Stomach smooth muscle (tissue), 2 donors: ENCODE results near the gene KAZN.

Experiments used
- H3K27ac ChIP-seq: one replicate; pipeline ENCODE4 v1.7.0; 2013; ENCODE audit warnings: mild to moderate bottlenecking, low read length, inconsistent platforms
- H3K27me3 ChIP-seq, 2 donors: one replicate each; pipeline ENCODE4 v1.7.0; 2013; ENCODE audit warnings: low read length in 2 of 2; ENCODE audit not compliant: insufficient read depth in 2 of 2, control insufficient read depth in 1 of 2
- H3K36me3 ChIP-seq, 2 donors: one replicate each; pipeline ENCODE4 v1.7.0; 2013; ENCODE audit warnings: low read length in 2 of 2; ENCODE audit not compliant: control insufficient read depth in 2 of 2, insufficient read depth in 2 of 2
- H3K4me1 ChIP-seq: one replicate; pipeline ENCODE4 v1.7.0; 2013; ENCODE audit warnings: low read length; ENCODE audit not compliant: control insufficient read depth, insufficient read depth
- H3K4me3 ChIP-seq, 2 donors: one replicate each; pipeline ENCODE4 v1.7.0; 2013; ENCODE audit warnings: low read length in 2 of 2
- H3K9ac ChIP-seq, 2 donors: one replicate each; pipeline ENCODE4 v1.7.0; 2013; ENCODE audit warnings: low read length in 2 of 2, mild to moderate bottlenecking in 1 of 2
- H3K9me3 ChIP-seq, 2 donors: one replicate each; pipeline ENCODE4 v1.7.0; 2013; ENCODE audit warnings: low read length in 2 of 2; ENCODE audit not compliant: control insufficient read depth in 2 of 2
- donor health status: healthy.
- donor health status: Pancreatic carcinoma.

The KAZN gene

GRCh38 chr1:14946684-14947238 lies 348.3 kb downstream of the KAZN start:
- Histone ChIP-seq H3K36me3 (no peaks in the 10 kb centered on the region), H3K4me1 (peaks cover 37% of the 10 kb centered on the region), H3K9ac (no peak overlapping the region), H3K4me3 (no peak overlapping the region), H3K27ac (no peak overlapping the region), H3K27me3 (no peaks in the 10 kb centered on the region), H3K9me3 (peaks cover 0 to 3% of the 10 kb centered on the region in 2 donors)

- H3K27ac ChIP-seq = no peak overlapping the region
- no peaks in the 10 kb centered on the region for H3K36me3 ChIP-seq
- H3K9ac ChIP-seq = no peak overlapping the region
- no peak overlapping the region for H3K4me3 ChIP-seq
- H3K4me1 ChIP-seq = peaks cover 32% of the 10 kb centered on the region
- no peaks in the 10 kb centered on the region for H3K27me3 ChIP-seq
- H3K9me3 ChIP-seq = peaks cover 0 to 3% of the 10 kb centered on the region in 2 donors
Measured at GRCh38 chr1:14947421-14947820, 348.9 kb downstream of the KAZN start.

GRCh38 chr1:14948112-14948652 lies 349.7 kb downstream of the KAZN start:
- Histone ChIP-seq H3K4me1 (peaks cover 25% of the 10 kb centered on the region), H3K9ac (no peak overlapping the region), H3K27ac (no peak overlapping the region), H3K36me3 (no peaks in the 10 kb centered on the region), H3K4me3 (no peak overlapping the region), H3K9me3 (peaks cover 0 to 3% of the 10 kb centered on the region in 2 donors), H3K27me3 (no peaks in the 10 kb centered on the region)

DNA sequence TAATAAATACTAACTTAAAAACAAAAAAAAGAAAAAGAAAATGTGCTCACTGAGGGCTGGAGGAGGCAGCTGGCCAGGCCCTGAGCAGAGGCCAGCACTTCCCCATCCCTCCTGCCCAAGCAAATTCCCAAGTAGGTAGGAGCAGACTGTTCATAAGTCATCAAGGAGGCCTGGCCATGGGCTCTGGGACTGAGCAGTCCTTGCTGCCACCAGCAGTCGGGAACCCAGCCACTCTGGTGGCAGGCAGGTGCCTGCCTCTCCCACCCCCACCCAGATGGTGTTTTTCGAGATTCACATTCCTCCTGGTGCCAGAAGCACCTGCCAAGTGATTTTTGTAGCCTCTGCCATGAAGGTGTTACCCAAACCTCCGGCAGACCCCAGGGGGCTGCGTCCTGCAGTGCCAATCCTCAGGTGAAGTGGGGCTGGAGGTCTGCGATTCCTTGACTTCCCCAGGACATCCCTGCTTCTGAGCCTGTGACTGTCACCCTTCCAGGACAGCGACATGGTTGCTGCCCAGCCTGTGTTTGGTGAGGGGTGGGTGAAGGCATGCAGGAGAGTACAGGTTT lies 350.9 kb downstream of the KAZN start:
- Histone ChIP-seq H3K4me1 (peaks cover 19% of the 10 kb centered on the region), H3K9ac (no peak overlapping the region)

DNA sequence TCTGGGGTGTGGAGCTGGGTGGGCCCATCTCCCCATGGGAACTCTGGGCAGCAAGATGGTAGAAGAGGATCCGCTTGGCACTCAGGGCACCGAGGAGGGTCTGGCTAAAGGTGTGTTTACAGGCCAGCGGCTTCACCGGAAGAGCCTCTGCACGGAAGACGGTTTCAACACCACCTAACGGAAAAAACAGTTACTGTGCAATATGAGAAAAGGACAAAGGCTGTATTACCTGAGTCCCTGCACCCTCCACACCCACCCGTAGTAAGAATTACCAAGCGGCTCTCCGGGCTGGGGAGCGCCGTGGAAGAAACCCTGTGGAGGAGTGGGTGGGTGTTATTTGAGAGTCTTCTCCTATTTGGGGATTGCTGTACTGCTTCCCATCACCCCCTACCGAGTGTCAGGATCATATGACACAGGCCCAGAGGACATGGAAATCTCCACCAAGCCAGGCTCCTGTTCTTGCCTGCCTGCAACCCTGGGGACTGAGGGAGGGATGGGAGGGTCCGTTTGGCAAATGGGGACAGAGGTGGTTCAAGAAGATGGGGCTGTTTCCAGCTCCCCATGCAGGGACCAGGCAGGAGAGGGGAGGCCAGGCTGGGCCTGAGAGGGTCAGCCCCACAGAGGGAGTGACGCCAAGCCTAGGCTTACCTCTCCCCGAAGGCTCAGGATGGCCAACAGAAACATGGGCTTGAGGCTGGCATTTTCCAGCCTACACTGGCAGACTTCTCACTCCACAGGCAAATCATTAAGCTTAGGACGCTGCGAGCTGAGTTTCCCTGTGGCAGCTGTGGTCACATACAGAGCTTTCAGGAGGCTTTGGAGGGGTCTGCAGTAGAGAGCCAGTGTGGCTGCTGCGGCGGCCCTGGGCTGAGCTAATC lies 351.6 kb downstream of the KAZN start:
- Histone ChIP-seq H3K27ac (no peak overlapping the region), H3K27me3 (no peaks in the 10 kb centered on the region), H3K36me3 (no peaks in the 10 kb centered on the region), H3K4me1 (peaks cover 12% of the 10 kb centered on the region), H3K9ac (no peak overlapping the region), H3K9me3 (peaks cover 0 to 8% of the 10 kb centered on the region in 2 donors), H3K4me3 (no peak overlapping the region)

More for the DNA sequence above, 350.9 kb downstream of the KAZN start:
- no peaks in the 10 kb centered on the region for H3K36me3 ChIP-seq
- H3K27me3 ChIP-seq = no peaks in the 10 kb centered on the region
- no peak overlapping the region for H3K27ac ChIP-seq
- H3K4me3 ChIP-seq = no peak overlapping the region
- H3K9me3 ChIP-seq = peaks cover 0 to 8% of the 10 kb centered on the region in 2 donors

- peaks cover 0 to 8% of the 10 kb centered on the region in 2 donors for H3K9me3 ChIP-seq
- H3K4me3 ChIP-seq = no peak overlapping the region
- H3K4me1 ChIP-seq = peaks cover 3% of the 10 kb centered on the region
- H3K36me3 ChIP-seq = no peaks in the 10 kb centered on the region
- H3K27me3 ChIP-seq = no peaks in the 10 kb centered on the region
- no peak overlapping the region for H3K27ac ChIP-seq
- no peak overlapping the region for H3K9ac ChIP-seq
Measured at GRCh38 chr1:14951766-14952165, 353.3 kb downstream of the KAZN start.

GRCh38 chr1:14952626-14953314 lies 354.3 kb downstream of the KAZN start:
- Histone ChIP-seq H3K4me1 (peaks cover 2% of the 10 kb centered on the region), H3K36me3 (no peaks in the 10 kb centered on the region), H3K4me3 (no peak overlapping the region), H3K9me3 (peaks cover 0 to 8% of the 10 kb centered on the region in 2 donors), H3K9ac (no peak overlapping the region), H3K27me3 (no peaks in the 10 kb centered on the region), H3K27ac (no peak overlapping the region)

DNA sequence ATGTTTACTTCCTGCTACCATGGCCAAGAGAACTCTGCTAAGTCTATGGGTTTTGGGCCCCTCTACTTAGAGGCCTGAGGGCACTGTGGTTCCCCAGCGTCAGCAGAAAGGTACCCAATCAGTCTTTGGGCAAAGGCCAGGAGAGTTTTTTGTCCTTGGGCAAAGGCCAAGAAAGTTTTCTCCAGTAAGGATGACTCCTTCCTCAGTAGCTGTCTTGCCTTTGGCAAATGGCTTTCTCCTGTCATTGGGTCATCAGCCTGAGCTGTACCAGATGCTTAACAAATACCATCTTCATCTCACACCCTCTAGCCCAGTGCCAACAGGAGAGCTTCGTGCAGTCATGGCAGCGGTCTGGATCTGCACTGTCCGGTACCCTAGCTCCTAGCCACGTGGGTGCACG lies 355.7 kb downstream of the KAZN start:
- Histone ChIP-seq H3K9ac (no peak overlapping the region), H3K4me1 (peaks cover 2% of the 10 kb centered on the region), H3K27ac (no peak overlapping the region), H3K9me3 (peaks cover 0 to 5% of the 10 kb centered on the region in 2 donors), H3K27me3 (no peaks in the 10 kb centered on the region), H3K36me3 (no peaks in the 10 kb centered on the region), H3K4me3 (no peak overlapping the region)

GRCh38 chr1:14954930-14955329 lies 356.4 kb downstream of the KAZN start:
- Histone ChIP-seq H3K27me3 (no peaks in the 10 kb centered on the region), H3K9ac (no peak overlapping the region), H3K27ac (no peak overlapping the region), H3K9me3 (peaks cover 0 to 5% of the 10 kb centered on the region in 2 donors), H3K36me3 (no peaks in the 10 kb centered on the region), H3K4me3 (no peak overlapping the region), H3K4me1 (peaks cover 2% of the 10 kb centered on the region)

GRCh38 chr1:14955402-14955801 lies 356.9 kb downstream of the KAZN start:
- Histone ChIP-seq H3K4me1 (peaks cover 2% of the 10 kb centered on the region), H3K27ac (no peak overlapping the region), H3K9ac (no peak overlapping the region), H3K27me3 (no peaks in the 10 kb centered on the region), H3K9me3 (peaks cover 0 to 5% of the 10 kb centered on the region in 2 donors), H3K4me3 (no peak overlapping the region), H3K36me3 (no peaks in the 10 kb centered on the region)
